KMS-11 (cell line): ENCODE results near the gene HOATZ.

ENCODE experiments used
- H2AFZ ChIP-seq: fragments of 200-600 bp; sonication (generic); 2 replicates; pipeline ENCODE4 v1.6.1; 2016; ENCODE audit warnings: antibody characterized with exemption, mixed run types, low read depth
- H3K27ac ChIP-seq: fragments of 200-600 bp; sonication (generic); 2 replicates; pipeline ENCODE4 v1.6.1; 2016; ENCODE audit warnings: mild to moderate bottlenecking, mixed run types
- H3K27me3 ChIP-seq: fragments of 200-600 bp; sonication (generic); 2 replicates; pipeline ENCODE4 v1.6.1; 2017; ENCODE audit warnings: mild to moderate bottlenecking, low read depth, mixed run types, moderate library complexity; ENCODE audit not compliant: insufficient read depth
- H3K36me3 ChIP-seq: fragments of 200-600 bp; sonication (generic); 2 replicates; pipeline ENCODE4 v1.6.1; 2017; ENCODE audit warnings: mild to moderate bottlenecking, mixed run types; ENCODE audit not compliant: insufficient read depth
- H3K4me1 ChIP-seq: fragments of 200-600 bp; sonication (generic); 2 replicates; pipeline ENCODE4 v1.6.1; 2016; ENCODE audit warnings: mild to moderate bottlenecking, low read depth, mixed run types; ENCODE audit not compliant: poor library complexity, severe bottlenecking
- H3K4me2 ChIP-seq: fragments of 200-600 bp; sonication (generic); 2 replicates; pipeline ENCODE4 v1.7.0; 2016; ENCODE audit warnings: mild to moderate bottlenecking, mixed run types
- H3K4me3 ChIP-seq: fragments of 200-600 bp; sonication (generic); IDR thresholded peaks from 2 replicates; pipeline ENCODE4 v1.6.1; 2017; ENCODE audit warnings: low read depth, low read length, mixed read lengths; ENCODE audit not compliant: insufficient read depth
- H3K79me2 ChIP-seq: fragments of 200-600 bp; sonication (generic); 2 replicates; pipeline ENCODE4 v1.6.1; 2016; ENCODE audit warnings: low read depth, mixed run types; ENCODE audit not compliant: insufficient read depth
- H3K9ac ChIP-seq: fragments of 200-600 bp; sonication (generic); 2 replicates; pipeline ENCODE4 v1.6.1; 2016; ENCODE audit warnings: mild to moderate bottlenecking, mixed run types
- H4K20me1 ChIP-seq: fragments of 200-600 bp; sonication (generic); 2 replicates; pipeline ENCODE4 v1.6.1; 2016; ENCODE audit warnings: mild to moderate bottlenecking, mixed run types; ENCODE audit not compliant: insufficient read depth
- CTCF ChIP-seq: fragments of 200-600 bp; sonication (generic); conservative IDR thresholded peaks from 2 replicates; pipeline ENCODE4 v1.6.1; 2017; ENCODE audit warnings: low read depth, mild to moderate bottlenecking, antibody characterized with exemption, low read length, moderate library complexity, mixed read lengths

Gene HOATZ

DNA sequence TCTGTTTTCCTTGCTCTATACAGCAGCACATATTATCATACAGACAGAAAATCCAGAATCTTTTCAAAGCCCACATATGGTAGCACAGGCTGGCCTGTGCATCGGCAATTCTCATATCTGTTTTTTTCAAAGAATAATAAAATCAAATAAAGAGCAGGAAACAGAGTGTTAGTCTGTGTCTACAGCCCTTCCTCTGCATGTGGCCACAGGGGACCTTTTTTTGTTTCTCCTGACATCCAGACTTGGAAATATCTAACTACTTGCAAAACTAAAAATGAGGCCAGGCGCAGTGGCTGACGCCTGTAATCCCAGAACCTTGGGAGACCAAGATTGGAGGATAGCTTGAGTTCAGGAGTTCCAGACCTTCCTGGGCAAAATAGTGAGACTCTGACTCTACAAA, 46.2 kb downstream of the HOATZ start:
- Histone ChIP-seq H3K27me3 (no peaks in the 10 kb centered on the region), H3K79me2 (no peaks in the 10 kb centered on the region), H2AFZ (no peak overlapping the region), H4K20me1 (no peaks in the 10 kb centered on the region), H3K4me3 (no peak overlapping the region), H3K36me3 (no peaks in the 10 kb centered on the region), H3K4me1 (peaks cover 25% of the 10 kb centered on the region), H3K27ac (no peak overlapping the region), H3K4me2 (no peak overlapping the region), H3K9ac (no peak overlapping the region)
- TF ChIP-seq CTCF = no peak

- Histone ChIP-seq H3K4me1 (peaks cover 30% of the 10 kb centered on the region), H3K9ac (no peak overlapping the region), H4K20me1 (no peaks in the 10 kb centered on the region), H3K79me2 (no peaks in the 10 kb centered on the region), H3K36me3 (no peaks in the 10 kb centered on the region), H3K4me2 (no peak overlapping the region), H2AFZ (no peak overlapping the region), H3K4me3 (no peak overlapping the region), H3K27me3 (no peaks in the 10 kb centered on the region), H3K27ac (no peak overlapping the region)
- TF ChIP-seq CTCF = no peak
These were observed 46.7 kb downstream of the HOATZ start for GRCh38 chr11:111561306-111561705.

DNA sequence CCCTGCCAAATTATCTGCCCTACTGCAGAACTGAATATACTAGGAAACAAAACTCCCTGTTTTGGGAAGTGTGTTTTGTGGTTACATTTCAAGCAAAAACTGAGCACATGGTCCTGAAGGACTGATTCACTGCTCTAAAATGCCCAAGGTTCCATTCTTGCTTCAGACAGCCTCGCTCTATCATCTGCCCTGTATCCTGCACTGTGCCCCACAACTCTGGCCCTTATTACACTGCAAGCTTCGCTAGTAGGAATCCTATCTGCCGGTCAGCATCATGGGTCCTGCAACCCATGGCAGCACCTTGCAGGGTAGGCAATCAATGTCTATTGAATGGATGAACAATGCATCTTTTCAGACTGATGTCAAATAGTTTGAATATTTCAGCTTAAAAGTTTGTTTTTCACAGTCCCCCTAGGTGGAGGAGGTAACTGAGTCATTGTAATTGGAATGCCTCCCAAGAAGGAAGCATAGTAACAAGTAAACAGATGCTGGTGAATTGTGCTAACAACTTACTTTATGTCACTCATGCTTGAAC, 47.3 kb downstream of the HOATZ start:
- Histone ChIP-seq H3K4me2 (no peak overlapping the region), H3K36me3 (no peaks in the 10 kb centered on the region), H4K20me1 (no peaks in the 10 kb centered on the region), H3K27ac (no peak overlapping the region), H3K4me1 (peaks cover 31% of the 10 kb centered on the region), H3K9ac (no peak overlapping the region), H3K27me3 (no peaks in the 10 kb centered on the region), H2AFZ (no peak overlapping the region), H3K4me3 (no peak overlapping the region), H3K79me2 (no peaks in the 10 kb centered on the region)
- TF ChIP-seq CTCF = no peak

GRCh38 chr11:111562692-111563389, 48.3 kb downstream of the HOATZ start:
- no peaks in the 10 kb centered on the region for H3K79me2 ChIP-seq
- H3K4me3 ChIP-seq = no peak overlapping the region
- no peaks in the 10 kb centered on the region for H3K27me3 ChIP-seq
- H3K4me1 ChIP-seq = peaks cover 24% of the 10 kb centered on the region
- H3K9ac ChIP-seq = no peak overlapping the region
- H3K27ac ChIP-seq = no peak overlapping the region
- H4K20me1 ChIP-seq = no peaks in the 10 kb centered on the region
- H2AFZ ChIP-seq = no peak overlapping the region
- no peaks in the 10 kb centered on the region for H3K36me3 ChIP-seq
- no peak for TF ChIP-seq CTCF
- no peak overlapping the region for H3K4me2 ChIP-seq
